SK-N-SH (cell line): ENCODE data around the gene OR5H6. TPM values are rescaled to one million over a fixed set of nuclear protein-coding genes. Genes with fewer than 3 reads are reported as not detected.

Source experiments
- CTCF ChIA-PET: fragments of 300-600, 350-600 bp; formaldehyde crosslinking; extraction: SDS; loops from one replicate; lab custom pipeline; 2021; lab: Yijun Ruan, JAX
- POLR2A ChIA-PET: fragments of 350-600 bp; sonication (Branson Sonifier 250); formaldehyde crosslinking; extraction: SDS; loops from one replicate; lab custom pipeline; 2020; ENCODE audit warnings: antibody characterized with exemption, inconsistent platforms; lab: Yijun Ruan, JAX
- DNase-seq: peaks from one replicate; pipeline ENCODE4 v3.0.0; 2012
- H2AFZ ChIP-seq: fragments of 200-600 bp; sonication (generic); 2 replicates; pipeline ENCODE4 v1.8.1; 2016; ENCODE audit warnings: antibody characterized with exemption, mild to moderate bottlenecking, low read depth
- H3F3A ChIP-seq: fragments of 200-600 bp; sonication (generic); replicated peaks from 2 replicates; pipeline ENCODE3; 2016; ENCODE audit warnings: antibody characterized with exemption, mild to moderate bottlenecking; ENCODE audit not compliant: insufficient read depth
- H3K27ac ChIP-seq, 2 experiments: fragments of 200-500 bp in 1 of 2; fragments of 200-600 bp in 1 of 2; sonication (Bioruptor generic) in 1 of 2; sonication (generic), shearing (Covaris generic) in 1 of 2; 2 replicates each; pipeline versions ENCODE4 v1.5.1 to v1.6.1; 2014 to 2016; ENCODE audit warnings: low read depth in 2 of 2, inconsistent platforms in 1 of 2, low read length in 1 of 2, mild to moderate bottlenecking in 1 of 2, mixed read lengths in 1 of 2
- H3K27me3 ChIP-seq: fragments of 200-600 bp; sonication (generic), shearing (Covaris generic); 2 replicates; pipeline ENCODE4 v1.6.1; 2016; ENCODE audit warnings: mixed run types; ENCODE audit not compliant: insufficient read depth
- H3K36me3 ChIP-seq, 2 experiments: fragments of 200-500 bp in 1 of 2; fragments of 200-600 bp in 1 of 2; sonication (Bioruptor generic) in 1 of 2; sonication (generic) in 1 of 2; replicated peaks in 1 of 2; 2 replicates each; pipeline versions ENCODE3 to v1.5.1; 2014 to 2016; ENCODE audit warnings: low read length in 1 of 2, mild to moderate bottlenecking in 1 of 2; ENCODE audit not compliant: insufficient read depth in 2 of 2, control insufficient read depth in 1 of 2
- H3K4me1 ChIP-seq, 2 experiments: fragments of 200-500 bp in 1 of 2; fragments of 200-600 bp in 1 of 2; sonication (Bioruptor generic) in 1 of 2; sonication (generic), shearing (Covaris generic) in 1 of 2; 2 replicates each; pipeline versions ENCODE4 v1.5.1 to v1.6.1; 2014 to 2016; ENCODE audit warnings: low read depth in 1 of 2, low read length in 1 of 2, mixed run types in 1 of 2; ENCODE audit not compliant: insufficient read depth in 2 of 2, control insufficient read depth in 1 of 2
- H3K4me2 ChIP-seq: fragments of 200-600 bp; sonication (generic), shearing (Covaris generic); 2 replicates; pipeline ENCODE4 v1.6.1; 2017; ENCODE audit warnings: mixed run types
- H3K4me3 ChIP-seq, 2 experiments: fragments of 200-500 bp in 1 of 2; fragments of 200-600 bp in 1 of 2; sonication (Bioruptor generic) in 1 of 2; sonication (generic), shearing (Covaris generic) in 1 of 2; 2 replicates each; pipeline versions ENCODE4 v1.5.1 to v1.8.1; 2014 to 2016; ENCODE audit warnings: low read depth in 2 of 2, inconsistent platforms in 1 of 2, low read length in 1 of 2, mild to moderate bottlenecking in 1 of 2, mixed read lengths in 1 of 2, moderate library complexity in 1 of 2
- H3K79me2 ChIP-seq: fragments of 200-600 bp; sonication (generic); 2 replicates; pipeline ENCODE4 v1.8.1; 2017; ENCODE audit warnings: mild to moderate bottlenecking; ENCODE audit not compliant: insufficient read depth
- H3K9ac ChIP-seq: fragments of 200-600 bp; sonication (generic); 2 replicates; pipeline ENCODE4 v1.6.1; 2017; ENCODE audit warnings: mixed run types
- H3K9me2 ChIP-seq: fragments of 200-600 bp; sonication (generic); 2 replicates; pipeline ENCODE4 v1.6.1; 2017; ENCODE audit warnings: mixed run types
- H3K9me3 ChIP-seq: fragments of 200-600 bp; sonication (generic); 2 replicates; pipeline ENCODE4 v1.6.1; 2017; ENCODE audit warnings: mixed run types, mild to moderate bottlenecking, moderate library complexity
- H4K20me1 ChIP-seq: fragments of 200-600 bp; sonication (generic); 2 replicates; pipeline ENCODE4 v1.6.1; 2017; ENCODE audit warnings: mild to moderate bottlenecking, mixed run types; ENCODE audit not compliant: insufficient read depth
- CHD2 ChIP-seq: fragments of 150-350 bp; IDR thresholded peaks from 2 replicates; pipeline ENCODE4 v1.6.1; 2018; ENCODE audit warnings: low read length; ENCODE audit not compliant: partially characterized antibody
- FOXM1 ChIP-seq: IDR thresholded peaks from 2 replicates; pipeline ENCODE4 v1.4.0; 2012; ENCODE audit warnings: low read depth, mild to moderate bottlenecking
- GABPA ChIP-seq: IDR thresholded peaks from 2 replicates; pipeline ENCODE4 v1.4.0; 2012; ENCODE audit warnings: low read depth, mild to moderate bottlenecking
- MXI1 ChIP-seq: IDR thresholded peaks from 2 replicates; pipeline ENCODE4 v1.6.1; 2012; ENCODE audit warnings: mild to moderate bottlenecking, low read depth, low read length, improper control_type of control experiment
- NRF1 ChIP-seq: IDR thresholded peaks from 2 replicates; pipeline ENCODE4 v1.6.1; 2012; ENCODE audit warnings: low read depth, mild to moderate bottlenecking, low read length
- RCOR1 ChIP-seq: fragments of 150-350 bp; IDR thresholded peaks from 2 replicates; pipeline ENCODE4 v1.6.1; 2017; ENCODE audit warnings: antibody characterized with exemption, low read length
- RFX5 ChIP-seq: IDR thresholded peaks from 2 replicates; pipeline ENCODE4 v1.6.1; 2012; ENCODE audit warnings: mild to moderate bottlenecking, improper control_type of control experiment, low read length
- RXRA ChIP-seq: IDR thresholded peaks from 2 replicates; pipeline ENCODE4 v1.4.0; 2012; ENCODE audit warnings: low read depth, mild to moderate bottlenecking, borderline replicate concordance
- SIN3A ChIP-seq: IDR thresholded peaks from 2 replicates; pipeline ENCODE4 v1.6.1; 2012; ENCODE audit warnings: low read depth, mild to moderate bottlenecking, low read length, moderate library complexity, borderline replicate concordance
- SMC3 ChIP-seq: IDR thresholded peaks from 2 replicates; pipeline ENCODE4 v1.6.1; 2012; ENCODE audit warnings: low read depth, low read length, improper control_type of control experiment
- TAF1 ChIP-seq: IDR thresholded peaks from 2 replicates; pipeline ENCODE4 v1.6.1; 2012; ENCODE audit warnings: low read depth, mild to moderate bottlenecking, low read length, moderate library complexity, borderline replicate concordance
- TCF12 ChIP-seq: IDR thresholded peaks from 2 replicates; pipeline ENCODE4 v1.4.0; 2012
- TEAD4 ChIP-seq: IDR thresholded peaks from 2 replicates; pipeline ENCODE4 v1.4.0; 2012; ENCODE audit warnings: mild to moderate bottlenecking, borderline replicate concordance; ENCODE audit not compliant: insufficient read depth
- WGBS: methylation state at CpG from one replicate; pipeline ENCODE4 v1.1.6; 2017; ENCODE audit warnings: low lambda C conversion rate; 5-methylcytosine and 5-hydroxymethylcytosine counted together
- polyA plus RNA-seq, 3 experiments: library from polyadenylated mRNA; depleted of rRNA; stranded (reverse); fragments of >200 nt; gene quantifications; 2 replicates each; pipeline ENCODE4 v1.2.3, GENCODE V29; 2012
- TF ChIP-seq, protein P1 (sequence below): IDR thresholded peaks from 2 replicates; pipeline ENCODE4 v1.4.0; 2012; ENCODE audit warnings: low read depth
- TF ChIP-seq, protein P2 (sequence below): fragments of 200-600 bp; sonication (generic); IDR thresholded peaks from 2 replicates; pipeline ENCODE4 v1.6.1; 2017; ENCODE audit warnings: antibody characterized with exemption, mild to moderate bottlenecking, moderate library complexity
- TF ChIP-seq, protein P3 (sequence below): fragments of 150-350 bp; IDR thresholded peaks from 2 replicates; pipeline ENCODE4 v1.6.1; 2017; ENCODE audit warnings: antibody characterized with exemption, low read length, low read depth, borderline replicate concordance
- TF ChIP-seq, protein P4 (sequence below): fragments of 150-350 bp; IDR thresholded peaks from 2 replicates; pipeline ENCODE4 v1.6.1; 2016; ENCODE audit warnings: mild to moderate bottlenecking, low read depth, low read length
- TF ChIP-seq, protein P5 (sequence below): IDR thresholded peaks from 2 replicates; pipeline ENCODE4 v1.4.0; 2012; ENCODE audit warnings: low read depth, borderline replicate concordance
- TF ChIP-seq, protein P6 (sequence below): IDR thresholded peaks from 2 replicates; pipeline ENCODE4 v1.4.0; 2012; ENCODE audit warnings: low read depth, borderline replicate concordance
- TF ChIP-seq, protein P7 (sequence below): IDR thresholded peaks from 2 replicates; pipeline ENCODE4; 2012

OR5H6 gene
- polyA plus RNA-seq, 1 of the 3 experiments (the other 2 are of a cell fraction) = not detected

DNA sequence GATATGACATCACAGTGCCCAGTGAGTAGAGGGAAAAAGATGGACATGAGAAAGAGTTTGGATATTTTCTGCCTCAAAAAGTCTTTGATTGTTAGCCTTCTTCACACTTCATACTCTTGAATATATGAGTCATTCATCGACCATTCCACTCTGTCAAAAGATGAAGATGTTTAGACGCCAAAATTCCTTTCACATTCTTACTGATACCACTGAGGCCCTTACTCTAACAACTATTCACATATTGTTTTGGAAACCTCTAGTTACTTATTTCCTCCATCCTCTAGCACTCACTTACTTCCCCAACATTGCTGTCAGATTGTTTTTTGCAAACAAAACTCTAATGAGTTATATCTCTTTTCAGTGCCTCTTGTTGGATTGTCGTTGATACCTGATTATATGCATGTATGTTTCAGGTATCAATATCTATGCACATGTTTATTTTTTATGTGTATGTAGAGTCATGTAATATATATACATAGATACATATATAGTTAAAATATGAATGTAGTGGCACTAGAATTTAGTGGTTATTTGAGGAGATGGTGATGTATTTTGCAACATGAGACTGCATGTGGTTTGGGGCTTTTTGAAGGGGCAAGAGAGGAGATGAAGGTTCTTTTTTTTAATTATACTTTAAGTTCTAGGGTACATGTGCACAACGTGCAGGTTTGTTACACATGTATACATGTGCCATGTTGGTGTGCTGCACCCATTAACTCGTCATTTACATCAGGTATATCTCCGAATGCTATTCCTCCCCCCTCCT is 40.0 kb upstream of the OR5H6 start:
- TF ChIP-seq CHD2 (no peak), RXRA (no peak), GABPA (no peak), NRF1 (no peak), SIN3A (no peak), FOXM1 (no peak), MXI1 (no peak), RFX5 (no peak), SMC3 (no peak), RCOR1 (no peak), TEAD4 (no peak), TCF12 (no peak), TAF1 (no peak)
- TF ChIP-seq, protein P1, sequence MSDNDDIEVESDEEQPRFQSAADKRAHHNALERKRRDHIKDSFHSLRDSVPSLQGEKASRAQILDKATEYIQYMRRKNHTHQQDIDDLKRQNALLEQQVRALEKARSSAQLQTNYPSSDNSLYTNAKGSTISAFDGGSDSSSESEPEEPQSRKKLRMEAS = no peak
- TF ChIP-seq, protein P2, sequence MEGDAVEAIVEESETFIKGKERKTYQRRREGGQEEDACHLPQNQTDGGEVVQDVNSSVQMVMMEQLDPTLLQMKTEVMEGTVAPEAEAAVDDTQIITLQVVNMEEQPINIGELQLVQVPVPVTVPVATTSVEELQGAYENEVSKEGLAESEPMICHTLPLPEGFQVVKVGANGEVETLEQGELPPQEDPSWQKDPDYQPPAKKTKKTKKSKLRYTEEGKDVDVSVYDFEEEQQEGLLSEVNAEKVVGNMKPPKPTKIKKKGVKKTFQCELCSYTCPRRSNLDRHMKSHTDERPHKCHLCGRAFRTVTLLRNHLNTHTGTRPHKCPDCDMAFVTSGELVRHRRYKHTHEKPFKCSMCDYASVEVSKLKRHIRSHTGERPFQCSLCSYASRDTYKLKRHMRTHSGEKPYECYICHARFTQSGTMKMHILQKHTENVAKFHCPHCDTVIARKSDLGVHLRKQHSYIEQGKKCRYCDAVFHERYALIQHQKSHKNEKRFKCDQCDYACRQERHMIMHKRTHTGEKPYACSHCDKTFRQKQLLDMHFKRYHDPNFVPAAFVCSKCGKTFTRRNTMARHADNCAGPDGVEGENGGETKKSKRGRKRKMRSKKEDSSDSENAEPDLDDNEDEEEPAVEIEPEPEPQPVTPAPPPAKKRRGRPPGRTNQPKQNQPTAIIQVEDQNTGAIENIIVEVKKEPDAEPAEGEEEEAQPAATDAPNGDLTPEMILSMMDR = no peak
- TF ChIP-seq, protein P3, sequence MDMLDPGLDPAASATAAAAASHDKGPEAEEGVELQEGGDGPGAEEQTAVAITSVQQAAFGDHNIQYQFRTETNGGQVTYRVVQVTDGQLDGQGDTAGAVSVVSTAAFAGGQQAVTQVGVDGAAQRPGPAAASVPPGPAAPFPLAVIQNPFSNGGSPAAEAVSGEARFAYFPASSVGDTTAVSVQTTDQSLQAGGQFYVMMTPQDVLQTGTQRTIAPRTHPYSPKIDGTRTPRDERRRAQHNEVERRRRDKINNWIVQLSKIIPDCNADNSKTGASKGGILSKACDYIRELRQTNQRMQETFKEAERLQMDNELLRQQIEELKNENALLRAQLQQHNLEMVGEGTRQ = no peak
- TF ChIP-seq, protein P4, sequence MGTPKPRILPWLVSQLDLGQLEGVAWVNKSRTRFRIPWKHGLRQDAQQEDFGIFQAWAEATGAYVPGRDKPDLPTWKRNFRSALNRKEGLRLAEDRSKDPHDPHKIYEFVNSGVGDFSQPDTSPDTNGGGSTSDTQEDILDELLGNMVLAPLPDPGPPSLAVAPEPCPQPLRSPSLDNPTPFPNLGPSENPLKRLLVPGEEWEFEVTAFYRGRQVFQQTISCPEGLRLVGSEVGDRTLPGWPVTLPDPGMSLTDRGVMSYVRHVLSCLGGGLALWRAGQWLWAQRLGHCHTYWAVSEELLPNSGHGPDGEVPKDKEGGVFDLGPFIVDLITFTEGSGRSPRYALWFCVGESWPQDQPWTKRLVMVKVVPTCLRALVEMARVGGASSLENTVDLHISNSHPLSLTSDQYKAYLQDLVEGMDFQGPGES = no peak
- TF ChIP-seq, protein P5, sequence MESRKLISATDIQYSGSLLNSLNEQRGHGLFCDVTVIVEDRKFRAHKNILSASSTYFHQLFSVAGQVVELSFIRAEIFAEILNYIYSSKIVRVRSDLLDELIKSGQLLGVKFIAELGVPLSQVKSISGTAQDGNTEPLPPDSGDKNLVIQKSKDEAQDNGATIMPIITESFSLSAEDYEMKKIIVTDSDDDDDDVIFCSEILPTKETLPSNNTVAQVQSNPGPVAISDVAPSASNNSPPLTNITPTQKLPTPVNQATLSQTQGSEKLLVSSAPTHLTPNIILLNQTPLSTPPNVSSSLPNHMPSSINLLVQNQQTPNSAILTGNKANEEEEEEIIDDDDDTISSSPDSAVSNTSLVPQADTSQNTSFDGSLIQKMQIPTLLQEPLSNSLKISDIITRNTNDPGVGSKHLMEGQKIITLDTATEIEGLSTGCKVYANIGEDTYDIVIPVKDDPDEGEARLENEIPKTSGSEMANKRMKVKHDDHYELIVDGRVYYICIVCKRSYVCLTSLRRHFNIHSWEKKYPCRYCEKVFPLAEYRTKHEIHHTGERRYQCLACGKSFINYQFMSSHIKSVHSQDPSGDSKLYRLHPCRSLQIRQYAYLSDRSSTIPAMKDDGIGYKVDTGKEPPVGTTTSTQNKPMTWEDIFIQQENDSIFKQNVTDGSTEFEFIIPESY = no peak
- TF ChIP-seq, protein P6, sequence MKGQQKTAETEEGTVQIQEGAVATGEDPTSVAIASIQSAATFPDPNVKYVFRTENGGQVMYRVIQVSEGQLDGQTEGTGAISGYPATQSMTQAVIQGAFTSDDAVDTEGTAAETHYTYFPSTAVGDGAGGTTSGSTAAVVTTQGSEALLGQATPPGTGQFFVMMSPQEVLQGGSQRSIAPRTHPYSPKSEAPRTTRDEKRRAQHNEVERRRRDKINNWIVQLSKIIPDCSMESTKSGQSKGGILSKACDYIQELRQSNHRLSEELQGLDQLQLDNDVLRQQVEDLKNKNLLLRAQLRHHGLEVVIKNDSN = no peak
- TF ChIP-seq, protein P7, sequence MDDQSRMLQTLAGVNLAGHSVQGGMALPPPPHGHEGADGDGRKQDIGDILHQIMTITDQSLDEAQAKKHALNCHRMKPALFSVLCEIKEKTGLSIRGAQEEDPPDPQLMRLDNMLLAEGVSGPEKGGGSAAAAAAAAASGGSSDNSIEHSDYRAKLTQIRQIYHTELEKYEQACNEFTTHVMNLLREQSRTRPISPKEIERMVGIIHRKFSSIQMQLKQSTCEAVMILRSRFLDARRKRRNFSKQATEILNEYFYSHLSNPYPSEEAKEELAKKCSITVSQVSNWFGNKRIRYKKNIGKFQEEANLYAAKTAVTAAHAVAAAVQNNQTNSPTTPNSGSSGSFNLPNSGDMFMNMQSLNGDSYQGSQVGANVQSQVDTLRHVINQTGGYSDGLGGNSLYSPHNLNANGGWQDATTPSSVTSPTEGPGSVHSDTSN = no peak
- TF ChIP-seq, all 33 proteins: peak for 0
- DNase-seq = no peak
- no peaks in the 10 kb centered on the region for H3K27me3 ChIP-seq
- ChIA-PET CTCF (no interaction called here), POLR2A (no interaction called here)
- H3K4me3 ChIP-seq = no peak overlapping the region
- no peak overlapping the region for H2AFZ ChIP-seq
- no peaks in the 10 kb centered on the region for H3K36me3 ChIP-seq
- H3K9me2 ChIP-seq = no peaks in the 10 kb centered on the region
- no peaks in the 10 kb centered on the region for H3K9me3 ChIP-seq
- H3K27ac ChIP-seq = no peak overlapping the region
- H4K20me1 ChIP-seq = no peaks in the 10 kb centered on the region
- no peak overlapping the region for H3K9ac ChIP-seq
- under 1% methylated on average over 5 of the region's 6 CpGs for WGBS
- H3K4me2 ChIP-seq = no peak overlapping the region
- no peaks in the 10 kb centered on the region for H3K4me1 ChIP-seq
- H3F3A ChIP-seq = no peaks in the 10 kb centered on the region
- no peaks in the 10 kb centered on the region for H3K79me2 ChIP-seq
